GM12878 (cell line): ENCODE data around the gene MUSK. TPM values are rescaled to one million over a fixed set of nuclear protein-coding genes. Genes with fewer than 3 reads are reported as not detected.

Source experiments
- CBX3 ChIP-seq: fragments of 200-600 bp; sonication (generic); IDR thresholded peaks from 2 replicates; pipeline ENCODE4 v1.6.1; 2016; ENCODE audit warnings: low read depth, borderline replicate concordance
- FOXK2 ChIP-seq: fragments of 450-650 bp; IDR thresholded peaks from 2 replicates; pipeline ENCODE4 v1.6.1; 2017; ENCODE audit warnings: mild to moderate bottlenecking, moderate library complexity
- HDGF ChIP-seq: fragments of 450-650 bp; IDR thresholded peaks from 2 replicates; pipeline ENCODE4 v1.6.1; 2016; ENCODE audit warnings: antibody characterized with exemption
- IKZF1 ChIP-seq: fragments of 450-650 bp; conservative IDR thresholded peaks from 2 replicates; pipeline ENCODE4 v1.6.1; 2017; ENCODE audit warnings: antibody characterized with exemption, mild to moderate bottlenecking
- LARP7 ChIP-seq: fragments of 450-650 bp; IDR thresholded peaks from 2 replicates; pipeline ENCODE4 v1.6.1; 2017; ENCODE audit warnings: mild to moderate bottlenecking
- MTA3 ChIP-seq: IDR thresholded peaks from 2 replicates; pipeline ENCODE4 v1.6.1; 2012; ENCODE audit warnings: low read length, inconsistent platforms, borderline replicate concordance
- NFYA ChIP-seq: IDR thresholded peaks from 2 replicates; pipeline ENCODE4 v1.6.1; 2011; ENCODE audit warnings: low read depth, mild to moderate bottlenecking, low read length, improper control_type of control experiment, borderline replicate concordance
- RCOR1 ChIP-seq: conservative IDR thresholded peaks from 2 replicates; pipeline ENCODE4 v1.6.1; 2012; ENCODE audit warnings: low read depth, low read length, improper control_type of control experiment
- RUNX3 ChIP-seq: IDR thresholded peaks from 2 replicates; pipeline ENCODE4 v1.6.1; 2012; ENCODE audit warnings: low read length, inconsistent platforms
- SIX5 ChIP-seq: IDR thresholded peaks from 2 replicates; pipeline ENCODE4 v1.6.1; 2011; ENCODE audit warnings: mild to moderate bottlenecking, low read depth, low read length, moderate library complexity; ENCODE audit not compliant: severe bottlenecking
- SRF ChIP-seq, 2 experiments: IDR thresholded peaks; 2 replicates each; pipeline ENCODE4 v1.6.1; 2011; ENCODE audit warnings: low read depth in 2 of 2, low read length in 2 of 2, mild to moderate bottlenecking in 1 of 2, moderate library complexity in 1 of 2
- SUPT20H ChIP-seq: IDR thresholded peaks from 2 replicates; pipeline ENCODE4 v1.6.1; 2011; ENCODE audit warnings: low read depth, mild to moderate bottlenecking, low read length, moderate library complexity, borderline replicate concordance; ENCODE audit not compliant: control insufficient read depth
- TBL1XR1 ChIP-seq: IDR thresholded peaks from 2 replicates; pipeline ENCODE4 v1.6.1; 2012; ENCODE audit warnings: low read depth, low read length, improper control_type of control experiment
- ZBED1 ChIP-seq: IDR thresholded peaks from 2 replicates; pipeline ENCODE4 v1.6.1; 2016; ENCODE audit warnings: borderline replicate concordance
- ZNF24 ChIP-seq: fragments of 450-650 bp; IDR thresholded peaks from 2 replicates; pipeline ENCODE4 v1.6.1; 2017; ENCODE audit warnings: antibody characterized with exemption, mild to moderate bottlenecking
- ZNF274 ChIP-seq: IDR thresholded peaks from one replicate; pipeline ENCODE4 v1.8.0; 2011; ENCODE audit not compliant: insufficient read length, insufficient read depth
- ZNF384 ChIP-seq: IDR thresholded peaks from 2 replicates; pipeline ENCODE4 v1.6.1; 2012; ENCODE audit warnings: low read depth, mild to moderate bottlenecking, low read length, improper control_type of control experiment, borderline replicate concordance
- polyA plus RNA-seq, 11 experiments: library from polyadenylated mRNA; depleted of rRNA in 4 of 11; unstranded in 6 of 11; stranded (reverse) in 5 of 11; fragments of >200 nt; fragmentation: Nextera tagmentation in 4 of 11; fragmentation: Illumina TruSeq in 1 of 11; extraction: Ambion mirVana in 4 of 11; extraction: Trizol in 1 of 11; gene quantifications; 1 replicate in 1 of 11; 2 replicates in 10 of 11; pipeline versions ENCODE4 v1.2.1 to v1.2.3, GENCODE V29; 2011 to 2016; ENCODE audit warnings: inconsistent platforms in 2 of 11, missing spikeins in 2 of 11, low read depth in 1 of 11
- total RNA-seq, 4 experiments: library from RNA; depleted of rRNA in 3 of 4; stranded (reverse); fragments of >200 nt in 3 of 4; fragmentation: Illumina TruSeq in 1 of 4; extraction: Trizol in 1 of 4; gene quantifications; 2 replicates each; pipeline versions ENCODE4 v1.2.1 to v1.2.3, GENCODE V29; 2013 to 2021
- TF ChIP-seq, protein P1 (sequence below): fragments of 450-650 bp; IDR thresholded peaks from 2 replicates; pipeline ENCODE4 v1.6.1; 2017; ENCODE audit warnings: low read depth, mild to moderate bottlenecking, moderate library complexity
- TF ChIP-seq, protein P2 (sequence below): fragments of 450-650 bp; IDR thresholded peaks from 2 replicates; pipeline ENCODE4 v1.6.1; 2014; ENCODE audit warnings: mild to moderate bottlenecking
- TF ChIP-seq, protein P3 (sequence below): fragments of 450-650 bp; IDR thresholded peaks from 2 replicates; pipeline ENCODE4 v1.6.1; 2017; ENCODE audit warnings: antibody characterized with exemption, mild to moderate bottlenecking, moderate library complexity
- TF ChIP-seq, protein P4 (sequence below): fragments of 450-650 bp; IDR thresholded peaks from 2 replicates; pipeline ENCODE4 v1.6.1; 2018; ENCODE audit warnings: mild to moderate bottlenecking, low read depth, moderate library complexity; ENCODE audit not compliant: partially characterized antibody

The MUSK gene
- total and polyA plus RNA-seq, 10 of the 15 experiments (the other 5 are each of a cell fraction or from before 2014, with no cell fraction given) = 0.04 to 0.19 (median 0.10) TPM; not detected in 5

DNA sequence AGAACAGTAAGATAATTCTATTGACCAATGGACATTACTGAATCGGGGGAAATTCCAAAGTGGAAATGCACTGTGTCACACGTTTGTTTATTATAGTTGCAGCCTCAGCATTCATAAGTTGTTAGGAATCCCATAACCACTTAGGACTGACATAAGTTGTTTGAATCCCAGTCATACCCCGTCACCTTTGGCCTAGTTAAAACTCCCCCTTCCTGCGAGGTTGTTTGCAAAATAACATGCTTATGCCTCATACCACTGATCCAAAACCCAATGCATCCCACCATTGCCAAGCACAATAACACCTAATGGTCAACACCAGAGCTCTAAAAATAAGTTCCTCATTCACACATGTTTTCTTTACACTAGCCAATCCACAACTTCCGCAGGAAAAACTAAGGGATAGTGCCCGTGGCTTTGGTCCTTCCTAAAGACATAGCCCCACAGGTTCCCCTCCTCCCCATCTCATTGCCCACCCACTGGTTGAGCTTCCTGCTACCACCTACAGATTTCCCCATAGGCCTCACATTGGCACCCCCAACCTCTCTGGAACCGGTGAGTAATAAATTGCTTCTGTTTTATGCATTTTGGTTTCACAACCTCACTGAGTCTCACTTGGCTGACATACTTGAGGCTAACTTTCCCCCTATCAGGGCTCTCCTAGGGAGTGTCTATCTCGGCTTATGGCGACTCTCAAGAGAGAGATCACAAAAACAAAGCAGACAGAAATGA, 42.3 kb upstream of the MUSK start (continued):
- TF ChIP-seq SUPT20H = no peak
- peak; percentile 89 for TF ChIP-seq RUNX3
- TF ChIP-seq MTA3 = peak; percentile 74; the same call in 1 of the 2 replicates
- TF ChIP-seq, protein P1, sequence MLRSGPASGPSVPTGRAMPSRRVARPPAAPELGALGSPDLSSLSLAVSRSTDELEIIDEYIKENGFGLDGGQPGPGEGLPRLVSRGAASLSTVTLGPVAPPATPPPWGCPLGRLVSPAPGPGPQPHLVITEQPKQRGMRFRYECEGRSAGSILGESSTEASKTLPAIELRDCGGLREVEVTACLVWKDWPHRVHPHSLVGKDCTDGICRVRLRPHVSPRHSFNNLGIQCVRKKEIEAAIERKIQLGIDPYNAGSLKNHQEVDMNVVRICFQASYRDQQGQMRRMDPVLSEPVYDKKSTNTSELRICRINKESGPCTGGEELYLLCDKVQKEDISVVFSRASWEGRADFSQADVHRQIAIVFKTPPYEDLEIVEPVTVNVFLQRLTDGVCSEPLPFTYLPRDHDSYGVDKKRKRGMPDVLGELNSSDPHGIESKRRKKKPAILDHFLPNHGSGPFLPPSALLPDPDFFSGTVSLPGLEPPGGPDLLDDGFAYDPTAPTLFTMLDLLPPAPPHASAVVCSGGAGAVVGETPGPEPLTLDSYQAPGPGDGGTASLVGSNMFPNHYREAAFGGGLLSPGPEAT = peak; percentile 75; the same call in 1 of the 2 replicates
- TF ChIP-seq, protein P2, sequence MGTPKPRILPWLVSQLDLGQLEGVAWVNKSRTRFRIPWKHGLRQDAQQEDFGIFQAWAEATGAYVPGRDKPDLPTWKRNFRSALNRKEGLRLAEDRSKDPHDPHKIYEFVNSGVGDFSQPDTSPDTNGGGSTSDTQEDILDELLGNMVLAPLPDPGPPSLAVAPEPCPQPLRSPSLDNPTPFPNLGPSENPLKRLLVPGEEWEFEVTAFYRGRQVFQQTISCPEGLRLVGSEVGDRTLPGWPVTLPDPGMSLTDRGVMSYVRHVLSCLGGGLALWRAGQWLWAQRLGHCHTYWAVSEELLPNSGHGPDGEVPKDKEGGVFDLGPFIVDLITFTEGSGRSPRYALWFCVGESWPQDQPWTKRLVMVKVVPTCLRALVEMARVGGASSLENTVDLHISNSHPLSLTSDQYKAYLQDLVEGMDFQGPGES = no peak
- TF ChIP-seq ZBED1 = peak; percentile 57; the same call in 1 of the 2 replicates
- TF ChIP-seq RCOR1 = no peak
- no peak for TF ChIP-seq CBX3
- TF ChIP-seq, protein P3, sequence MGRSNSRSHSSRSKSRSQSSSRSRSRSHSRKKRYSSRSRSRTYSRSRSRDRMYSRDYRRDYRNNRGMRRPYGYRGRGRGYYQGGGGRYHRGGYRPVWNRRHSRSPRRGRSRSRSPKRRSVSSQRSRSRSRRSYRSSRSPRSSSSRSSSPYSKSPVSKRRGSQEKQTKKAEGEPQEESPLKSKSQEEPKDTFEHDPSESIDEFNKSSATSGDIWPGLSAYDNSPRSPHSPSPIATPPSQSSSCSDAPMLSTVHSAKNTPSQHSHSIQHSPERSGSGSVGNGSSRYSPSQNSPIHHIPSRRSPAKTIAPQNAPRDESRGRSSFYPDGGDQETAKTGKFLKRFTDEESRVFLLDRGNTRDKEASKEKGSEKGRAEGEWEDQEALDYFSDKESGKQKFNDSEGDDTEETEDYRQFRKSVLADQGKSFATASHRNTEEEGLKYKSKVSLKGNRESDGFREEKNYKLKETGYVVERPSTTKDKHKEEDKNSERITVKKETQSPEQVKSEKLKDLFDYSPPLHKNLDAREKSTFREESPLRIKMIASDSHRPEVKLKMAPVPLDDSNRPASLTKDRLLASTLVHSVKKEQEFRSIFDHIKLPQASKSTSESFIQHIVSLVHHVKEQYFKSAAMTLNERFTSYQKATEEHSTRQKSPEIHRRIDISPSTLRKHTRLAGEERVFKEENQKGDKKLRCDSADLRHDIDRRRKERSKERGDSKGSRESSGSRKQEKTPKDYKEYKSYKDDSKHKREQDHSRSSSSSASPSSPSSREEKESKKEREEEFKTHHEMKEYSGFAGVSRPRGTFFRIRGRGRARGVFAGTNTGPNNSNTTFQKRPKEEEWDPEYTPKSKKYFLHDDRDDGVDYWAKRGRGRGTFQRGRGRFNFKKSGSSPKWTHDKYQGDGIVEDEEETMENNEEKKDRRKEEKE = no peak
- TF ChIP-seq SRF (IDR thresholded peaks at IDR 0.05; ENCODE audit: low read depth in 2 of 2, low read length in 2 of 2) = peak in 1 of 2 experiments; percentile 60; a peak in 1 of 4 replicates
- TF ChIP-seq SIX5 = no peak
- TF ChIP-seq LARP7 = no peak
- peak; percentile 57; the same call in 1 of the 2 replicates for TF ChIP-seq TBL1XR1
- TF ChIP-seq NFYA = no peak
- no peak for TF ChIP-seq ZNF24
- no peak for TF ChIP-seq FOXK2
- TF ChIP-seq ZNF384 = no peak
- TF ChIP-seq, protein P4, sequence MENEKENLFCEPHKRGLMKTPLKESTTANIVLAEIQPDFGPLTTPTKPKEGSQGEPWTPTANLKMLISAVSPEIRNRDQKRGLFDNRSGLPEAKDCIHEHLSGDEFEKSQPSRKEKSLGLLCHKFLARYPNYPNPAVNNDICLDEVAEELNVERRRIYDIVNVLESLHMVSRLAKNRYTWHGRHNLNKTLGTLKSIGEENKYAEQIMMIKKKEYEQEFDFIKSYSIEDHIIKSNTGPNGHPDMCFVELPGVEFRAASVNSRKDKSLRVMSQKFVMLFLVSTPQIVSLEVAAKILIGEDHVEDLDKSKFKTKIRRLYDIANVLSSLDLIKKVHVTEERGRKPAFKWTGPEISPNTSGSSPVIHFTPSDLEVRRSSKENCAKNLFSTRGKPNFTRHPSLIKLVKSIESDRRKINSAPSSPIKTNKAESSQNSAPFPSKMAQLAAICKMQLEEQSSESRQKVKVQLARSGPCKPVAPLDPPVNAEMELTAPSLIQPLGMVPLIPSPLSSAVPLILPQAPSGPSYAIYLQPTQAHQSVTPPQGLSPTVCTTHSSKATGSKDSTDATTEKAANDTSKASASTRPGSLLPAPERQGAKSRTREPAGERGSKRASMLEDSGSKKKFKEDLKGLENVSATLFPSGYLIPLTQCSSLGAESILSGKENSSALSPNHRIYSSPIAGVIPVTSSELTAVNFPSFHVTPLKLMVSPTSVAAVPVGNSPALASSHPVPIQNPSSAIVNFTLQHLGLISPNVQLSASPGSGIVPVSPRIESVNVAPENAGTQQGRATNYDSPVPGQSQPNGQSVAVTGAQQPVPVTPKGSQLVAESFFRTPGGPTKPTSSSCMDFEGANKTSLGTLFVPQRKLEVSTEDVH = no peak
- TF ChIP-seq IKZF1 = peak; percentile 85
- no peak for TF ChIP-seq ZNF274
- peak; percentile 73 for TF ChIP-seq HDGF
